ENCODE data around the gene HIVEP3. TPM values are rescaled to one million over a fixed set of nuclear protein-coding genes. Genes with fewer than 3 reads are reported as not detected.

HIVEP3 gene
- total and polyA plus RNA-seq, 2 of the 13 experiments (the other 11 are each of a cell fraction or from before 2014, with no cell fraction given) = 0.05 TPM; not detected in 1

DNA sequence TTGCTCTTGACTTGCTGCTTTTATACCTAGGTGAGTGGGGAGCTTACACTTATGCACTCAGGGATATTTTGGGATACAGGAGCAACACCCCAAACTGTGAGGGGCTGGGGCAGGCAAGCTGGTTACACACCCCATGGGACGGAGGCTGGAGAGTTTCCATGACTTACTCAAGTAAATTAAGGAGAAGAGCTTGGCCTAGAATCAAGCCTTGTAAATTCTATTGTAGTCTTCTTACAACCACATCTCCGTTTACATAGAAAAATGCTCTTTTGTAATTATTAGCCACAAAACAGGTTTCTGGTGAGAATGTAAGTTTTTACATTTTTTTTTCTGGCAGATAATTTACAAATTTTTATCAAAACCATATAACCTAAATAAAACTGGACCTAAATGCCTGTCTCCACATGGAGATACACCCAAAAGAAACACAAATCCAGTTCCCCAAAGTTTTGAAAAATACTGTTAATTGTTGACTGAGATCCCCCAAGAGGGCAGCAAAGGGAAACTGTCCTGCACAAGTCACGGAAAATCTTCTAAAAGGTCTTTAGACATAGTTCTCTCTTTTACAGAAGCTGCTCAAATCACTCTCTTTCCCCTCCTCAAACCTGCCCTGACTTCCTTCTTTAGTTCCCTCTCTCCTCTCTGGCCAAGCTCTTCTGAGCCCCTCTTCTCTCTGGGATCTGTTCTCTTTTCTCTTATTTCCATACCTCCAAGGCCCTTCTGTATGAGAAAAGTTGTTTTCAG, 134.0 kb downstream of the HIVEP3 start:
- no peak for DNase-seq (ENCODE audit: low spot score)
- intact Hi-C loops (cut with micrococcal nuclease; ENCODE audit: unreplicated experiment) = no loop called here
- Histone ChIP-seq H3K36me3 (replicated peaks in 1 of 2; ENCODE audit: control insufficient read depth in 1 of 2, insufficient read depth in 2 of 2, low read length in 2 of 2) (no peaks in the 10 kb centered on the region), H3K4me1 (ENCODE audit: insufficient read depth, low read length) (no peaks in the 10 kb centered on the region), H2AFZ (ENCODE audit: low read length) (no peak overlapping the region), H3K27me3 (ENCODE audit: control insufficient read depth in 1 of 2, insufficient read depth in 2 of 2, low read length in 2 of 2) (peaks cover 0 to 15% of the 10 kb centered on the region in 2 experiments; a peak in 3 of 5 replicates), H3K27ac (ENCODE audit: extremely low read length, insufficient read depth, low read length) (no peak overlapping the region), H3K4me3 (replicated peaks in 1 of 3; ENCODE audit: insufficient read depth in 1 of 3, low read depth in 2 of 3, low read length in 3 of 3) (no peak overlapping the region), H4K20me1 (ENCODE audit: insufficient read depth, low read length) (no peaks in the 10 kb centered on the region), H3K9ac (ENCODE audit: insufficient read depth, low read depth, low read length) (no peak overlapping the region), H3K79me2 (ENCODE audit: insufficient read depth, low read length) (no peaks in the 10 kb centered on the region), H3K9me3 (ENCODE audit: low read length) (no peaks in the 10 kb centered on the region), H3K4me2 (ENCODE audit: low read depth, low read length) (no peak overlapping the region)
- ATAC-seq = no peak
- no TSS peak for BruUV-seq (replicated peaks)
- POLR2A ChIA-PET = no interaction called here
- in situ Hi-C loops (cut with HindIII; ENCODE audit: extremely low pct_ligation_motif_present, low pct_unique_long_range_greater_than_20kb) = no loop called here
- 1% methylated on average over 3 of the region's 3 CpGs for WGBS (ENCODE audit: low lambda C conversion rate)
- no peak for FAIRE-seq
- CTCF ChIA-PET (ENCODE audit: low intra/inter-chr PET ratio, low total read pairs) = no interaction called here
- TF ChIP-seq MZF1 (CRISPR knock-in tag; IDR thresholded peaks at IDR 0.05; ENCODE audit: borderline replicate concordance) (no peak), DPF2 (CRISPR knock-in tag; IDR thresholded peaks at IDR 0.05; ENCODE audit: borderline replicate concordance, low read depth) (no peak), ZNF775 (CRISPR knock-in tag; IDR thresholded peaks at IDR 0.05; ENCODE audit: borderline replicate concordance) (no peak), ZNF317 (CRISPR knock-in tag; IDR thresholded peaks at IDR 0.05) (no peak), ZBTB20 (CRISPR knock-in tag; IDR thresholded peaks at IDR 0.05; ENCODE audit: borderline replicate concordance, low read depth) (no peak), IRF2 (CRISPR knock-in tag; IDR thresholded peaks at IDR 0.05) (no peak), ZNF501 (CRISPR knock-in tag; IDR thresholded peaks at IDR 0.05) (no peak)
- TF ChIP-seq, protein P1, sequence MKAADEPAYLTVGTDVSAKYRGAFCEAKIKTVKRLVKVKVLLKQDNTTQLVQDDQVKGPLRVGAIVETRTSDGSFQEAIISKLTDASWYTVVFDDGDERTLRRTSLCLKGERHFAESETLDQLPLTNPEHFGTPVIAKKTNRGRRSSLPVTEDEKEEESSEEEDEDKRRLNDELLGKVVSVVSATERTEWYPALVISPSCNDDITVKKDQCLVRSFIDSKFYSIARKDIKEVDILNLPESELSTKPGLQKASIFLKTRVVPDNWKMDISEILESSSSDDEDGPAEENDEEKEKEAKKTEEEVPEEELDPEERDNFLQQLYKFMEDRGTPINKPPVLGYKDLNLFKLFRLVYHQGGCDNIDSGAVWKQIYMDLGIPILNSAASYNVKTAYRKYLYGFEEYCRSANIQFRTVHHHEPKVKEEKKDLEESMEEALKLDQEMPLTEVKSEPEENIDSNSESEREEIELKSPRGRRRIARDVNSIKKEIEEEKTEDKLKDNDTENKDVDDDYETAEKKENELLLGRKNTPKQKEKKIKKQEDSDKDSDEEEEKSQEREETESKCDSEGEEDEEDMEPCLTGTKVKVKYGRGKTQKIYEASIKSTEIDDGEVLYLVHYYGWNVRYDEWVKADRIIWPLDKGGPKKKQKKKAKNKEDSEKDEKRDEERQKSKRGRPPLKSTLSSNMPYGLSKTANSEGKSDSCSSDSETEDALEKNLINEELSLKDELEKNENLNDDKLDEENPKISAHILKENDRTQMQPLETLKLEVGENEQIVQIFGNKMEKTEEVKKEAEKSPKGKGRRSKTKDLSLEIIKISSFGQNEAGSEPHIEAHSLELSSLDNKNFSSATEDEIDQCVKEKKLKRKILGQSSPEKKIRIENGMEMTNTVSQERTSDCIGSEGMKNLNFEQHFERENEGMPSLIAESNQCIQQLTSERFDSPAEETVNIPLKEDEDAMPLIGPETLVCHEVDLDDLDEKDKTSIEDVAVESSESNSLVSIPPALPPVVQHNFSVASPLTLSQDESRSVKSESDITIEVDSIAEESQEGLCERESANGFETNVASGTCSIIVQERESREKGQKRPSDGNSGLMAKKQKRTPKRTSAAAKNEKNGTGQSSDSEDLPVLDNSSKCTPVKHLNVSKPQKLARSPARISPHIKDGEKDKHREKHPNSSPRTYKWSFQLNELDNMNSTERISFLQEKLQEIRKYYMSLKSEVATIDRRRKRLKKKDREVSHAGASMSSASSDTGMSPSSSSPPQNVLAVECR (CRISPR knock-in tag; IDR thresholded peaks at IDR 0.05; ENCODE audit: borderline replicate concordance) = no peak
- TF ChIP-seq, protein P2, sequence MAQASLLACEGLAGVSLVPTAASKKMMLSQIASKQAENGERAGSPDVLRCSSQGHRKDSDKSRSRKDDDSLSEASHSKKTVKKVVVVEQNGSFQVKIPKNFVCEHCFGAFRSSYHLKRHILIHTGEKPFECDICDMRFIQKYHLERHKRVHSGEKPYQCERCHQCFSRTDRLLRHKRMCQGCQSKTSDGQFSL (CRISPR knock-in tag; IDR thresholded peaks at IDR 0.05) = no peak
- TF ChIP-seq, protein P3, sequence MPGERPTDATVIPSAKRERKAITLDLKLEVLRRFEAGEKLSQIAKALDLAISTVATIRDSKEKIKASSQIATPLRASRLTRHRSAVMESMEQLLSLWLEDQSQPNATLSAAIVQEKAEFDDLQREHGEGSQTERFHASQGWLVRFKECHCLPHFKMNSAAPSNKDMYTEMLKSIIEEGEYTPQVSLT (CRISPR knock-in tag; IDR thresholded peaks at IDR 0.05; ENCODE audit: borderline replicate concordance, low read depth) = no peak
- TF ChIP-seq, protein P4, sequence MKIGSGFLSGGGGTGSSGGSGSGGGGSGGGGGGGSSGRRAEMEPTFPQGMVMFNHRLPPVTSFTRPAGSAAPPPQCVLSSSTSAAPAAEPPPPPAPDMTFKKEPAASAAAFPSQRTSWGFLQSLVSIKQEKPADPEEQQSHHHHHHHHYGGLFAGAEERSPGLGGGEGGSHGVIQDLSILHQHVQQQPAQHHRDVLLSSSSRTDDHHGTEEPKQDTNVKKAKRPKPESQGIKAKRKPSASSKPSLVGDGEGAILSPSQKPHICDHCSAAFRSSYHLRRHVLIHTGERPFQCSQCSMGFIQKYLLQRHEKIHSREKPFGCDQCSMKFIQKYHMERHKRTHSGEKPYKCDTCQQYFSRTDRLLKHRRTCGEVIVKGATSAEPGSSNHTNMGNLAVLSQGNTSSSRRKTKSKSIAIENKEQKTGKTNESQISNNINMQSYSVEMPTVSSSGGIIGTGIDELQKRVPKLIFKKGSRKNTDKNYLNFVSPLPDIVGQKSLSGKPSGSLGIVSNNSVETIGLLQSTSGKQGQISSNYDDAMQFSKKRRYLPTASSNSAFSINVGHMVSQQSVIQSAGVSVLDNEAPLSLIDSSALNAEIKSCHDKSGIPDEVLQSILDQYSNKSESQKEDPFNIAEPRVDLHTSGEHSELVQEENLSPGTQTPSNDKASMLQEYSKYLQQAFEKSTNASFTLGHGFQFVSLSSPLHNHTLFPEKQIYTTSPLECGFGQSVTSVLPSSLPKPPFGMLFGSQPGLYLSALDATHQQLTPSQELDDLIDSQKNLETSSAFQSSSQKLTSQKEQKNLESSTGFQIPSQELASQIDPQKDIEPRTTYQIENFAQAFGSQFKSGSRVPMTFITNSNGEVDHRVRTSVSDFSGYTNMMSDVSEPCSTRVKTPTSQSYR (CRISPR knock-in tag; IDR thresholded peaks at IDR 0.05; ENCODE audit: borderline replicate concordance) = no peak
- TF ChIP-seq, protein P5, sequence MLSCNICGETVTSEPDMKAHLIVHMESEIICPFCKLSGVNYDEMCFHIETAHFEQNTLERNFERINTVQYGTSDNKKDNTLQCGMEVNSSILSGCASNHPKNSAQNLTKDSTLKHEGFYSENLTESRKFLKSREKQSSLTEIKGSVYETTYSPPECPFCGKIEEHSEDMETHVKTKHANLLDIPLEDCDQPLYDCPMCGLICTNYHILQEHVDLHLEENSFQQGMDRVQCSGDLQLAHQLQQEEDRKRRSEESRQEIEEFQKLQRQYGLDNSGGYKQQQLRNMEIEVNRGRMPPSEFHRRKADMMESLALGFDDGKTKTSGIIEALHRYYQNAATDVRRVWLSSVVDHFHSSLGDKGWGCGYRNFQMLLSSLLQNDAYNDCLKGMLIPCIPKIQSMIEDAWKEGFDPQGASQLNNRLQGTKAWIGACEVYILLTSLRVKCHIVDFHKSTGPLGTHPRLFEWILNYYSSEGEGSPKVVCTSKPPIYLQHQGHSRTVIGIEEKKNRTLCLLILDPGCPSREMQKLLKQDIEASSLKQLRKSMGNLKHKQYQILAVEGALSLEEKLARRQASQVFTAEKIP (CRISPR knock-in tag; IDR thresholded peaks at IDR 0.05; ENCODE audit: borderline replicate concordance) = no peak

Data from HepG2 (cell line).